ENCODE measurements around the gene LILRB5. TPM values are rescaled to one million over a fixed set of nuclear protein-coding genes. Genes with fewer than 3 reads are reported as not detected.
"Not testable (repeated sequence)": the region's sequence is repeated elsewhere in the genome, so short reads cannot be mapped to it uniquely, and the experiment has no call there.

The LILRB5 gene
- total and polyA plus RNA-seq, 9 donors, result 5.5 to 11.8 (median 7.2) TPM

DNA sequence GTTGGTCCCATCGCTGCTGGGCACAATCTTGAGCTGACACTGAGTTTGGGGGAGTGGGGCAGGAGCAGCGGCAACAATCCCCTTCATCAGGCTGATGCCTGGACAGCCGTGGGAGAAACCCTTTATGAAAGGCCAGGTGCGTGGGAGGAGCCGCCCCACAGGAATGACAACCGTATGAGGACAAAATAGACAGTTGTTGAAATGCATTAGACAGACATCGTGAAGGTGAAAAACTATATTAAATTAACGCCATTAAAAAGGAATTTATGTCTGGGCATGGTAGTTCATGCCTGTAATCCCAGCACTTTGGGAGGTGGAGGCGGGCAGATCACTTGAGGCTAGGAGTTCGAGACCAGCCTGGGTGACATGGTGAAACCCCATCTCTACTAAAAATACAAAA, 32.5 kb downstream of the LILRB5 start:
- not testable (repeated sequence) for DNase-seq; H3K4me3 ChIP-seq (ENCODE audit: low read length); H3K27ac ChIP-seq (ENCODE audit: low read length); H3K27me3 ChIP-seq (ENCODE audit: control insufficient read depth, insufficient read depth, low read length); H3K9me3 ChIP-seq (replicated peaks; ENCODE audit: control insufficient read depth, low read depth, low read length); H3K36me3 ChIP-seq (ENCODE audit: control insufficient read depth, insufficient read depth, low read length); H3K4me1 ChIP-seq (ENCODE audit: control insufficient read depth, insufficient read depth, low read length)
- 69% methylated on average over 6 of the region's 10 CpGs for WGBS (ENCODE audit: insufficient coverage)

DNA sequence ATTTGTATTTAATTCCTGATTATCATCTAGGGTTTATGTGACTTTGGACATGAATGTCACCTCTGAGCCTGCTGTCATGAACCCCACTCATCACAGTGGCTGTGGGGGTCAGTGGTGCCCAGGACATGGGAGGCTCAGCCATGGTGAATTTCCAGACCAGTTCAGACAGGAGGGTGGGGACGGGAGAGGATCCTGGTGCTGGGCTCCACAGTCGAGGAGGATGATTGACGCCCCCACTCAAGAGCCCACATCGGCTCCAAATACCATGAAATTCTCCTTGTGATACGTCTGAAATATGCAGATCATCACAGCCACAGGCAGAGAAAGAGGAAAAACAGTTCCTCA, 33.2 kb downstream of the LILRB5 start:
- WGBS (ENCODE audit: insufficient coverage), result 17% methylated on average over 1 of the region's 5 CpGs

DNA sequence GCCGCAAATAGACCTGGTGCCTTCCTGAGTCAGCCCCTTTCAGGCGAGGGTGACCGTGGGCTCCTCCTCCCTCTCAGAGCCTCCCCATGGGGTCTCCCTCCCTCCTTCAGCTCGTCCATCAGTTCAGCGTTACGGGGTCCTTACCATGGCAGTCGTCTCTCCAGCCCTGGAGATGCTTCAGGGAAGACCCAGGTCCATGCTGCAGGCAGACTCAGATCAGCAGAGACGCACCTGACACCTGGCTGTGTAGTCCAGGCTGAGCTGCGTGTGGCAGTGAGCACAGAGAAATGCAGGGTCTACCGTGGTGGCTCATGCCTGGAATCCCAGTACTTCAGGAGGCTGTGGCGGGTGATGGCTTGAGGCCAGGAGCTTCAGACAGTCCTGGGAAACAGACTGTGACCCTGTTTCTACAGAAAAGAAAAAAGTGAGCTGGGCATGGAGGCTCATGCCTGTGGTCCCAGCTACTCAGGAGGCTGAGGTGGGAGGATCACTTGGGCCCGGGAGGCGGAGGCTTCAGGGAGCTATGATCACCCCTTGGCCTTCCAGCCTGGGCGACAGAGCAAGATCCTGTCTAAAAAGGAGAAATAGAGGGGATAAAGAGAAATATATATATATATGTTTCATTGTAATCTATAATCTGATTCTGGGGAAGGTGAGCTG, 33.7 kb downstream of the LILRB5 start:
- not testable (repeated sequence) for DNase-seq; H3K36me3 ChIP-seq (ENCODE audit: control insufficient read depth, insufficient read depth, low read length); H3K4me3 ChIP-seq (ENCODE audit: low read length); H3K27ac ChIP-seq (ENCODE audit: low read length); H3K9me3 ChIP-seq (replicated peaks; ENCODE audit: control insufficient read depth, low read depth, low read length); H3K4me1 ChIP-seq (ENCODE audit: control insufficient read depth, insufficient read depth, low read length); H3K27me3 ChIP-seq (ENCODE audit: control insufficient read depth, insufficient read depth, low read length)
- 50% methylated on average over 4 of the region's 14 CpGs for WGBS (ENCODE audit: insufficient coverage)

More for the DNA sequence above, 33.2 kb downstream of the LILRB5 start:
- H3K4me1 ChIP-seq (ENCODE audit: control insufficient read depth, insufficient read depth, low read length); H3K36me3 ChIP-seq (ENCODE audit: control insufficient read depth, insufficient read depth, low read length); H3K27me3 ChIP-seq (ENCODE audit: control insufficient read depth, insufficient read depth, low read length); H3K27ac ChIP-seq (ENCODE audit: low read length); DNase-seq; H3K4me3 ChIP-seq (ENCODE audit: low read length); H3K9me3 ChIP-seq (replicated peaks; ENCODE audit: control insufficient read depth, low read depth, low read length): not testable (repeated sequence)

DNA sequence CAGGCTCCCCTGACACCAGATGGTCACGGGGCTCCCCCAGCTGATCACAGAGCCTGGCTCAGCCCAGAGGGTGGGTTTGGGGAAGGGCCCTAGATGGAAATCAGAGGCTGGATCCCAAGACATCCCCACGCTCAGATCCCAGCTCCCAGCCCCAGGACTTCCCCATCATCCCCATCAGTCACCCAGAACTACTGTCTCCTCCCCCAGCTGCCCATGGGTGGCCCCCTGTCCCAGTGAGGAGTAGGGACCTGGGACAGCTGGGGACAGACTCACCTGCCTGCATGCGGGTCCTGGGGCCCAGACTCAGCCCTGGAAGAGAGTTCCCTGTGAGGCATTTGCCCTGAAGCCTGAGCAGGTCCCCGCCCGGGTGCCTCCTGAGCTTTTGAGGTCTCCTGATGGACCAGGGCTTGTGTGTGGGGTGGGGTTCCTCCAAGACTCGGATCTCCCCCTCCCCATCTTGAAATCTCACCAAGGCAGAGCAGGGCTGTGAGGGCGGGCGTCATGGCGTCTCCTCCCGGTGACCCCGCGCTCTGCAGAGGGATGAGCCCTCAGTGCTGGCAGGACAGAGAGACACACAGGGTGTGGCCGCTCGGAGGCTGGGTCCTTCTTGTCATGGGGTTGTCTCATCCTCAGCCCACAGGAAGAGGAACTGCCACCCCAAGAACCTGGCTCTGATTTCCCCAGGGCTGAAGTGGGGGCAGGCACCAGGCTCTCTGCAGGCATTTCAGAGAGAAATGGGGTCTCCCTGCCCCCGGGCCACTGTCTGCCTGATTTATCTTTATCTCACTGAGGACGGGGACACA, 34.4 kb downstream of the LILRB5 start, which contains the start of gene LILRB3:
LILRB3 (minus strand) TSS at position 534 of the 803 bp plus-strand sequence; CDS start at position 503, 31 bp downstream.
- not testable (repeated sequence) for H3K4me3 ChIP-seq (ENCODE audit: low read length); H3K4me1 ChIP-seq (ENCODE audit: control insufficient read depth, insufficient read depth, low read length); H3K36me3 ChIP-seq (ENCODE audit: control insufficient read depth, insufficient read depth, low read length); DNase-seq; H3K27me3 ChIP-seq (ENCODE audit: control insufficient read depth, insufficient read depth, low read length); H3K9me3 ChIP-seq (replicated peaks; ENCODE audit: control insufficient read depth, low read depth, low read length); H3K27ac ChIP-seq (ENCODE audit: low read length)
- 57% methylated on average over 10 of the region's 16 CpGs for WGBS (ENCODE audit: insufficient coverage)

DNA sequence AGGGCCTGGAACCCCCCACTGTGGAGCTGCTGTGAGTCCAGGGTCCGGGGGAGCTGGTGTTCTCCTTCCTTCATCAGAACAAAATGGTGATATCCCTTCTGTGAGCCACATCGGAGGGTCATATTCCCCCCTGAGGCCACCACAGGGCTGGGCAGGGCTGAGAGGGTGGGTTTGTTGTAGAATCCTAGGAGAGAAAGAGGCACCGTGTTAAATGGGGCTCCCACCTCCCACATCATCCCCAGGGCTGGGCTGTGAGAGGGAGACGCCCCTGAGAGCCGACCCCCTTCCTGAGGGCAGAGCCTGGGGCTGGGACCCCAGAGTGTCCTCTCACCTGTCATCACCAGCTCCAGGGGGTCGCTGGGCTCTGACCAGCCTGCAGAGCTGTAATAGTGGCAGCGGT, 35.1 kb downstream of the LILRB5 start:
- H3K9me3 ChIP-seq (replicated peaks; ENCODE audit: control insufficient read depth, low read depth, low read length); H3K27ac ChIP-seq (ENCODE audit: low read length); DNase-seq; H3K36me3 ChIP-seq (ENCODE audit: control insufficient read depth, insufficient read depth, low read length); H3K27me3 ChIP-seq (ENCODE audit: control insufficient read depth, insufficient read depth, low read length); H3K4me1 ChIP-seq (ENCODE audit: control insufficient read depth, insufficient read depth, low read length); H3K4me3 ChIP-seq (ENCODE audit: low read length): not testable (repeated sequence)
- WGBS (ENCODE audit: insufficient coverage), result no CpG with 5 or more reads among the region's 7 CpGs

DNA sequence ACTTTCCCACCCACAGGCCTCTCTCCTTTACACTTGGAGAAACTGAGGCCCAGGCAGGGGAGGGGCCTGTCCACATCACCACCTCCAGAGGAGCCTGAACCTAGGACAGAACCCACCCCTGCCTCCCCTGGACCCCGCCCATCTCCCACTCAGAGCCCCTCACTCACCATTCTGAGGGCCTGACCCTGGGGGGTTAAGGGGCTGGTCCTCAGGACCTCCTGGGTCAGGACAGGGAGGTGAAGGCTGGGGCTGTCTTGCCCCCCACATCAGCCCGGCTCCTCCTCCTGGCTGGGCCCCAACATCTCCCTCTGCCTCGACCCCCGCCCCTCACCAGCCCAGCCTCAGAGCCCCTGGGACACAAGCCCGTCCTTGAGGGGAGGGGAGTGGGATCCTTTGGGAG, 37.4 kb downstream of the LILRB5 start:
- not testable (repeated sequence) for H3K9me3 ChIP-seq (replicated peaks; ENCODE audit: control insufficient read depth, low read depth, low read length); H3K36me3 ChIP-seq (ENCODE audit: control insufficient read depth, insufficient read depth, low read length); DNase-seq; H3K27me3 ChIP-seq (ENCODE audit: control insufficient read depth, insufficient read depth, low read length); H3K4me3 ChIP-seq (ENCODE audit: low read length); H3K27ac ChIP-seq (ENCODE audit: low read length); H3K4me1 ChIP-seq (ENCODE audit: control insufficient read depth, insufficient read depth, low read length)
- no CpG with 5 or more reads among the region's 5 CpGs for WGBS (ENCODE audit: insufficient coverage)

DNA sequence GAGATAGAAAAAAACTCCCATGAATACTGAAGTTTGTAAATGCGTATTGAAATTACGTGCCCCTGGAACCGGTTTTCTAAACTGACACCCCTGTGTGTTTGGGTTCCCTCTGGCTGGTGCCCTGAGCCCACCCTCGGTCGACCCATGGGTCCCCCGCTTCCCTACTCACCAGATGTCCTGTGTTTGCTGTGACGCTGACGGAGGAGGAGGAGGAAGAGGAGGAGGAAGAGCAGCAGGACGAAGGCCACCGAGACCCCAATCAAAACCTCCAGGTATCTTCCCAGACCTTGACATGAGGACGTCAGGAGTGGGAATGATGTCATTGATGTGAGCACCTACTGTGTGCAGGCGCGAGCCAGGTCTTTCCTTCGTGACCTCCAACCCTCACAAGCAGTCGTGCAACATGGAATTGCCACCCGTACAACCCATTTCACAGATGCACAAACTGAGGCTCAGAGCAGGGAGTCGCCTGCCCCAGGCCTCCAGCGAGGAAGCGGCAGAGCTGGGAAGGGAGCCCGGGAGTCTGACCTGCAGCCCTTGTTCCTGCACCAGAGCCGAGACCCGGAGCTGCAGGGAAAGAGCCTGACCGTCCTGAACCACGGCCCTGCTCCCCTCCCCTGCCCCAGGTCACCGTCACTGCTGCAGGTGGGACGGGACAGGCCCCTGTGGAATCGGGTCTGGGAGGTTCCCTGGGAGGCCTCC, 38.0 kb downstream of the LILRB5 start:
- WGBS (ENCODE audit: insufficient coverage), result 87% methylated on average over 13 of the region's 27 CpGs
- no peaks in the 10 kb centered on the region for H3K27me3 ChIP-seq (ENCODE audit: control insufficient read depth, insufficient read depth, low read length)
- DNase-seq, result no peak
- no peak overlapping the region for H3K4me3 ChIP-seq (ENCODE audit: low read length)
- no peaks in the 10 kb centered on the region for H3K36me3 ChIP-seq (ENCODE audit: control insufficient read depth, insufficient read depth, low read length)
- no peaks in the 10 kb centered on the region for H3K4me1 ChIP-seq (ENCODE audit: control insufficient read depth, insufficient read depth, low read length)
- no peaks in the 10 kb centered on the region for H3K9me3 ChIP-seq (replicated peaks; ENCODE audit: control insufficient read depth, low read depth, low read length)
- no peak overlapping the region for H3K27ac ChIP-seq (ENCODE audit: low read length)

DNA sequence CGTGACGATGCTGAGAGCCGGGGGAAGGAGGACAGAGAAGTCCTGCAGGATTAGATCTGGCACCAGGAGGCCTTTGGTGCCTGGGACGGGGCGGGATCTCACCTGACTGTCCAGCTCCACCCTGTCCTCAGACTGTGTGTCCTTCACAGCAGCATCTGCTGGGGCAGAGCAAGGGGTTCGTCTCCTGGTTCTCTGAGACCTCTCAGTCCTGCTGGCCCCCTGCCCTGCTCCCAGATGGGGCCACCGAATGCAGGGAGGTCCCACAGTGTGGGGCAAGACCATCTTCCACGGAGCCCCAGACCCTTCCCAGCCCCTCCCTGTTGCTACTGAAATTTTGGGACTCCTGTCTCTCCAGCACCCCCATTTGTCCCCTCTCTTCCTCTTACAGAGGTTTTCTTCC, 38.8 kb downstream of the LILRB5 start:
- Histone ChIP-seq H3K4me1 (ENCODE audit: control insufficient read depth, insufficient read depth, low read length) (no peaks in the 10 kb centered on the region), H3K36me3 (ENCODE audit: control insufficient read depth, insufficient read depth, low read length) (no peaks in the 10 kb centered on the region), H3K4me3 (ENCODE audit: low read length) (no peak overlapping the region), H3K27me3 (ENCODE audit: control insufficient read depth, insufficient read depth, low read length) (no peaks in the 10 kb centered on the region), H3K27ac (ENCODE audit: low read length) (no peak overlapping the region), H3K9me3 (replicated peaks; ENCODE audit: control insufficient read depth, low read depth, low read length) (no peaks in the 10 kb centered on the region)
- WGBS (ENCODE audit: insufficient coverage), result 56% methylated on average over 5 of the region's 8 CpGs
- no peak for DNase-seq

DNA sequence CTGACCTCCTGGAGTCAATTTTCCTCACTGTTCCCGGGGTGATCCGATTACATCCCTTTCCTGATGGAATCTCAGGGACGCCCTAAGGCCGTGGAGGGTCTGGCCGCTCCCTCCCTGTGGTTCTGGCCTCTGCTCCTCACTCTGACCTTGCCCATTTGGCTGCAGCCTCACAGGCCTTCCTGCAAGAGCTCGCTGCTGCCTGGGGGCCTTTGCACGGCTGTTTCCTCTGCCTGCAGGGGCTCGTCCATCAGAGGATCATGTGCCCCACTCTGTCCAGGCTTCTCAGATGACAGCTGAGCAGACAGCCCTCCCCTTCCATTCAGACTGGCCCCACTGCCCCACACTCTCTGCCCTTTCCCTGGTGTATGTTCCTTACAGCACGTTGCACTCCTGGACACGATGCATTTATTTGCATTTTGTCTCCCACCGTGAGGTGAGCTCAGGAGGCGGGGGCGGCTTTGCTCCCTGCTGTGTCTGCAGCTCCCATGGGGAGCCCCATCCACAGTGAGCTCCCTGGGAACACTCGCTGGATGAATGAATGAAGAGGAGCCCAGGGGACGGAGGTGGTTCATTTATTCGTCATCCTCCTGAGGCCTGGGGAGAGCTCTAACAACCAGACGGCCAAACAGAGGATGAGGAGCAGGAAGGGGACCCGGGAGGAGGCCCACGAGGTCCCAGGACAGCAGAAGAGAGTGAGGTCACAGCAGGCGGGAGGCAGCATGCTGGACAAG, 39.4 kb downstream of the LILRB5 start:
- not testable (repeated sequence) for H3K9me3 ChIP-seq (replicated peaks; ENCODE audit: control insufficient read depth, low read depth, low read length); H3K36me3 ChIP-seq (ENCODE audit: control insufficient read depth, insufficient read depth, low read length); DNase-seq; H3K27me3 ChIP-seq (ENCODE audit: control insufficient read depth, insufficient read depth, low read length); H3K27ac ChIP-seq (ENCODE audit: low read length); H3K4me1 ChIP-seq (ENCODE audit: control insufficient read depth, insufficient read depth, low read length); H3K4me3 ChIP-seq (ENCODE audit: low read length)
- whole genome bisulfite sequencing (ENCODE audit: insufficient coverage), result 34% methylated on average over 10 of the region's 20 CpGs

DNA sequence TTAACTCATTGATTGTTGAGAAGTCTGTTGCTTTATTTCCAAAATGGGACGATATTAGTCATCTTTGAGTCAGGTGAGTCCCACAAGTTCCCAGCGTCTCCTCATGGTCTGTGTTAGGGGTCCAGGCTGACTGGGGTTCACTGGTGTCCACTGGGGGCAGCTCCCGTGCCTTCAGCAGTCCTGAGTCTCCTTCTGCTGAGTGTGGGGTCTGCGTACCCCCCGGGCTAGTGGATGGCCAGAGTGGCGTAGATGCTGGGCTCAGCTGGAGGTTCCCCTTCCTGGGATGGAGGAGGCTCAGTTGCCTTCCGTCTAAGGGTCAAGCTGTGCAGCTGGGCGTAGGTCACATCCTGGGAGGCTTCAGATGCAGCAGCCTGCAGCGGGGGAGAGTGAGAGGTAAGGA, 40.2 kb downstream of the LILRB5 start:
- Histone ChIP-seq H3K4me3 (ENCODE audit: low read length) (no peak overlapping the region), H3K9me3 (replicated peaks; ENCODE audit: control insufficient read depth, low read depth, low read length) (no peaks in the 10 kb centered on the region), H3K27me3 (ENCODE audit: control insufficient read depth, insufficient read depth, low read length) (no peaks in the 10 kb centered on the region), H3K4me1 (ENCODE audit: control insufficient read depth, insufficient read depth, low read length) (no peaks in the 10 kb centered on the region), H3K36me3 (ENCODE audit: control insufficient read depth, insufficient read depth, low read length) (no peaks in the 10 kb centered on the region), H3K27ac (ENCODE audit: low read length) (no peak overlapping the region)
- no peak for DNase-seq
- WGBS (ENCODE audit: insufficient coverage), result 64% methylated on average over 4 of the region's 9 CpGs

All from muscle of leg (tissue), 11 donors.